PFSK-1 (cell line): Measurements from ENCODE around the gene POU6F2.

Source experiments
- FOXP2 ChIP-seq: optimal IDR thresholded peaks from 2 replicates; pipeline ENCODE3; 2011; ENCODE audit warnings: borderline replicate concordance, control low read depth, inconsistent platforms; ENCODE audit not compliant: insufficient read depth; ENCODE audit errors: extremely low read length, extremely low read depth
- POLR2AphosphoS5 ChIP-seq: IDR thresholded peaks from 2 replicates; pipeline ENCODE4 v1.6.1; 2012; ENCODE audit warnings: low read depth, mild to moderate bottlenecking, control low read depth, low read length, moderate library complexity
- REST ChIP-seq, 2 experiments: IDR thresholded peaks; 2 replicates each; pipeline versions ENCODE4 v1.6.1 to v1.8.0; 2011 to 2012; ENCODE audit warnings: low read depth in 2 of 2, low read length in 2 of 2, control low read depth in 1 of 2, inconsistent platforms in 1 of 2, mild to moderate bottlenecking in 1 of 2, moderate library complexity in 1 of 2; ENCODE audit not compliant: insufficient read depth in 1 of 2
- SIN3A ChIP-seq: IDR thresholded peaks from 2 replicates; pipeline ENCODE4 v1.6.1; 2012; ENCODE audit warnings: mild to moderate bottlenecking, low read length, moderate library complexity, borderline replicate concordance; ENCODE audit not compliant: insufficient read depth
- TAF1 ChIP-seq: IDR thresholded peaks from 2 replicates; pipeline ENCODE4 v1.6.1; 2012; ENCODE audit warnings: low read length, control low read depth, borderline replicate concordance; ENCODE audit not compliant: insufficient read depth

POU6F2 gene

GRCh38 chr7:39429421-39429820, 451.7 kb downstream of the POU6F2 start:
- TF ChIP-seq SIN3A (no peak), TAF1 (no peak)

DNA sequence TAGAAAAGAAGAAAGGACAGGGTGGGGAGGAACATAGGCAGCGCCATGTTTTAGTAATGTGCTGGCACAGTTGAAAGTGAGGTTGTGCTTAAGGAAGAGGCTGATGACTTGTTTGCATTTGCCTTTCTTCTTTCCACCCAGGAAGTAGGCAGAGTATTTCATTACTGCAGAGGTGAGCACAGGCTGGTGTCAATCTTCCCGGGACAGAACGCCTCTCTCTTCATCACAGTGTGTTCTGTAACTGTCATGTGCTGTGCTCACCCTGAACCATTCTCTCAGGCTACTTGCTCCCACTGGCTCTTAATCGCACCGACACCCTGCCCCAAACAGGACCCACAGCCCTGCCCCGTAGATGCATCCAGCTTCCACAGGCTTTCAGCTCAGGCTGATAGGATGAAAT, 452.7 kb downstream of the POU6F2 start:
- TF ChIP-seq SIN3A (no peak), POLR2AphosphoS5 (no peak), REST (IDR thresholded peaks at IDR 0.05; ENCODE audit: insufficient read depth in 1 of 2, low read depth in 2 of 2, low read length in 2 of 2) (no peak), FOXP2 (no peak), TAF1 (no peak)

- TF ChIP-seq FOXP2 (no peak), REST (IDR thresholded peaks at IDR 0.05; ENCODE audit: insufficient read depth in 1 of 2, low read depth in 2 of 2, low read length in 2 of 2) (no peak), SIN3A (no peak), POLR2AphosphoS5 (no peak), TAF1 (no peak)
These were observed 453.4 kb downstream of the POU6F2 start for GRCh38 chr7:39430909-39431641.

DNA sequence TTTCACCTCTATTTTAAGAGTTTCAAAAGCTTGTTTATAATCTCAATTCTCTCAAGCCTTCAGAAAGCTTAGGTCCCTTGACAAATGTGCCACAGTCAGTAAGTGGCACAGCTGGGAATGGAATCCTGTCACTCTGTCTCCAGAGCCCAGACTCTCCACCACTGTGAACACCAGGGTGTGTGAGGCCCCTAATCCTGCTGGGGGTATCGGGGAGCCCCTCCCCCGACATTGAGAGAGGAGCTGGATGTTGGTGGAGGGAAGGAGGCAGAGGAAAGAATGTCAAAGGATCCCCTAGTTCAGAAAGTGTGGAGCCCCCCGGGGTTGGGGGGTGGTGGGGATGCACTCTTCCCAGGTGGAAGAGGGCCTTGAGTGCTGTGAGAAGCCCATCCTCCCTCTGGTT, 454.7 kb downstream of the POU6F2 start:
- TF ChIP-seq SIN3A (no peak), REST (IDR thresholded peaks at IDR 0.05; ENCODE audit: insufficient read depth in 1 of 2, low read depth in 2 of 2, low read length in 2 of 2) (no peak), POLR2AphosphoS5 (no peak), FOXP2 (no peak)

DNA sequence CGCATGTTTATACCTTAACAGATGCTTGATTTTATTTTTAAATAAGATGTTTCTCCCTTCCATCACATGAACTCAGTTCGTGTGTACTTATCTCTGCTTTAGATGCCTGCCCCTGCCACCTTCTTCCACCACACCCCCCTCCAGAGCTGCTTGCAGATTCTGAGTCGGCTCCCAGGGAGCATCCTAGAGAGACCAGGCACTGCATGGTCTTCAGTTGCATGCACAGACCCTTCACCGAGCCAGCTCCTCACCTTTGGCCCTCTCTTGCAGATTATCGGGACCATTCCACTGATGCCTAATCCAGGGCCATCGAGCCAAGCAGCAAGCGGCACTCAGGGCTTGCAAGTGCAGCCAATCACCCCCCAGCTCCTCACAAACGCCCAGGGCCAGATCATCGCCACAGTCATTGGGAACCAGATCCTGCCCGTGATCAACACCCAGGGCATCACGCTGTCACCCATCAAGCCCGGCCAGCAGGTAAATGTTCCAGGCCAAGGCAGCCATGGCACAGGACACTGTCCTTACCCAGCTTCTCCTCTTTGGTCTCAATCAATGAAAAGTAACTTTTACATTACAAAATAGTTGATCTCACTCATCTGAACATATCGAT, 455.2 kb downstream of the POU6F2 start:
- no peak for TF ChIP-seq SIN3A

DNA sequence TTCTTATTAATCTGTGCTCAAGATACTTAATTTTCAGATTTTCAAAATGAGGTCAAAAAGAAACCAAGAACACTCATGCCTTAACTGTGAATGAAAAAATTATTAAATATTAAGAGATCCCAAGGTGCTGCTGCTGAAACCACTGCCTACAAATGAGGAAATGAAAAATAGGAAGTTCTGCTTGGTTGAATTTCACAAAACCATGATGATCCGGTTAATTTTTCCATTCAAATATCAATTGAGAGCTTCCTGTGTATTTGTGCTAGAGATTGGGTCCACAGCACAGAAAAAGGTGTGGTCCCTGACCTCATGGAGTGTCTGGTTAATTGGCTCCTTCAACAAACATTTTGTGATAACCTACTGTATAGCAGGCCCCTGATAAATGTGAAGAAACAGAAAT, 455.8 kb downstream of the POU6F2 start:
- TF ChIP-seq REST (IDR thresholded peaks at IDR 0.05; ENCODE audit: insufficient read depth in 1 of 2, low read depth in 2 of 2, low read length in 2 of 2), result no peak
- no peak for TF ChIP-seq FOXP2
- no peak for TF ChIP-seq POLR2AphosphoS5
- no peak for TF ChIP-seq TAF1
- no peak for TF ChIP-seq SIN3A
